B cell (primary cell): ENCODE measurements around the gene MPZL3.

Source experiments
- EZH2 ChIP-seq: IDR thresholded peaks from 2 replicates; pipeline ENCODE4 v1.6.1; 2012; ENCODE audit warnings: borderline replicate concordance, low read depth, mild to moderate bottlenecking, moderate library complexity, low read length; ENCODE audit not compliant: insufficient read depth, poor library complexity, severe bottlenecking
- TF ChIP-seq, protein P1 (sequence below): fragments of 200-600 bp; IDR thresholded peaks from one replicate; pipeline ENCODE4 v1.8.0; 2022; ENCODE audit warnings: antibody characterized with exemption, mild to moderate bottlenecking

DNA sequence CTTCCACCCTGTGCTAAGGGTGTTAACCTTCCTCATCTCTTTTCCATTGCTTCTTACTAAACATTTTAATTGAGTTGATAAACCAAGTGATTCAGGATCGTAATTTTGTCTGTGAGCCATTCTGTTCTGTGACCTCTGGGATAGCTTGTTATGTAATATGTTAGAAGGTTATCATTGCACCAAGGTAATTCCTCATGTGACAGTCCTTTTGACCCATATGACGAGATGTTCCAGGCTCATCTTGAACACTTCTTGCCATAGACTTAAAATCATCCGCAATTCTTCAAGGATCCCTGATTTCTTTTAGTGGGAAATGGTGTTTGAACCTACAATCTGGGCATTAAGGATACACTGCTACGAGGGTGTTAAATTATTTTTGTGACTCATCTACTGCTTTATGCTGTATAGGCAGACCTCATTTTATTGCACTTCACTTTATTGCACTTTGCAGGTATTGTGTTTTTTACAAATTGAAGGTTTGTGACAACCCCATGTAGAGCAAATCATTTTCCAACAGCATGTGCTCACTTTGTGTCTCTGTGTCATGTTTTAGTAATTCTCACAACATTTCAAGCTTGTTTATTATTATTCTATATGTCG is 31.0 kb upstream of the MPZL3 start:
- TF ChIP-seq, protein P1, sequence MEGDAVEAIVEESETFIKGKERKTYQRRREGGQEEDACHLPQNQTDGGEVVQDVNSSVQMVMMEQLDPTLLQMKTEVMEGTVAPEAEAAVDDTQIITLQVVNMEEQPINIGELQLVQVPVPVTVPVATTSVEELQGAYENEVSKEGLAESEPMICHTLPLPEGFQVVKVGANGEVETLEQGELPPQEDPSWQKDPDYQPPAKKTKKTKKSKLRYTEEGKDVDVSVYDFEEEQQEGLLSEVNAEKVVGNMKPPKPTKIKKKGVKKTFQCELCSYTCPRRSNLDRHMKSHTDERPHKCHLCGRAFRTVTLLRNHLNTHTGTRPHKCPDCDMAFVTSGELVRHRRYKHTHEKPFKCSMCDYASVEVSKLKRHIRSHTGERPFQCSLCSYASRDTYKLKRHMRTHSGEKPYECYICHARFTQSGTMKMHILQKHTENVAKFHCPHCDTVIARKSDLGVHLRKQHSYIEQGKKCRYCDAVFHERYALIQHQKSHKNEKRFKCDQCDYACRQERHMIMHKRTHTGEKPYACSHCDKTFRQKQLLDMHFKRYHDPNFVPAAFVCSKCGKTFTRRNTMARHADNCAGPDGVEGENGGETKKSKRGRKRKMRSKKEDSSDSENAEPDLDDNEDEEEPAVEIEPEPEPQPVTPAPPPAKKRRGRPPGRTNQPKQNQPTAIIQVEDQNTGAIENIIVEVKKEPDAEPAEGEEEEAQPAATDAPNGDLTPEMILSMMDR = no peak
- TF ChIP-seq EZH2 = no peak
